Prostate gland (tissue), 2 donors: Measurements from ENCODE around the gene CARD9. TPM values are rescaled to one million over a fixed set of nuclear protein-coding genes. Genes with fewer than 3 reads are reported as not detected.

Experiments
- DNase-seq: peaks from one replicate; pipeline ENCODE4 v3.0.0-alpha.2; 2019; ENCODE audit warnings: low spot score
- H3K27ac ChIP-seq, 2 donors: fragments of 200-600 bp; sonication (generic); 2 replicates each; pipeline ENCODE4 v1.5.1; 2017 to 2019
- H3K27me3 ChIP-seq: fragments of 200-600 bp; sonication (generic); replicated peaks from 2 replicates; pipeline ENCODE4 v1.5.1; 2019; ENCODE audit not compliant: insufficient read depth
- H3K36me3 ChIP-seq, 2 donors: fragments of 200-600 bp; sonication (generic); 1 replicate in 1 of 2; 2 replicates in 1 of 2; pipeline versions ENCODE4 v1.5.1 to v1.8.1; 2017 to 2019
- H3K4me1 ChIP-seq: fragments of 200-600 bp; sonication (generic); replicated peaks from 2 replicates; pipeline ENCODE4 v1.5.1; 2019
- H3K4me3 ChIP-seq, 2 donors: fragments of 200-600 bp; sonication (generic); 2 replicates each; pipeline ENCODE4 v1.5.1; 2017 to 2019
- H3K9me3 ChIP-seq: fragments of 200-600 bp; sonication (generic); 2 replicates; pipeline ENCODE4 v1.5.1; 2017
- CTCF ChIP-seq, 4 experiments: fragments of 200-600 bp in 2 of 4; fragments of 450-650 bp in 2 of 4; sonication (generic) in 2 of 4; IDR thresholded peaks; 1 replicate in 3 of 4; 2 replicates in 1 of 4; pipeline ENCODE4 v1.5.1; 2016 to 2019; ENCODE audit warnings: antibody characterized with exemption in 4 of 4, mild to moderate bottlenecking in 2 of 4, moderate library complexity in 2 of 4
- POLR2A ChIP-seq: fragments of 450-650 bp; IDR thresholded peaks from one replicate; pipeline ENCODE4 v1.6.1; 2016; ENCODE audit warnings: antibody characterized with exemption, mild to moderate bottlenecking
- POLR2AphosphoS5 ChIP-seq: sonication (generic); formaldehyde crosslinking; IDR thresholded peaks from one replicate; pipeline ENCODE4 v1.6.1; 2017; ENCODE audit warnings: antibody characterized with exemption
- WGBS: methylation state at CpG from one replicate; pipeline ENCODE4 v1.1.5; 2018; 5-methylcytosine and 5-hydroxymethylcytosine counted together
- intact Hi-C: fragments of 100-400 bp; cut with DNase I; formaldehyde crosslinking; loops from one replicate; pipeline ENCODE4 v1.14.2; 2022
- total RNA-seq, 2 donors: library from RNA; depleted of rRNA; stranded (reverse); fragments of >200 nt; gene quantifications; one replicate each; pipeline ENCODE4 v1.1.0, GENCODE V29; 2016

The CARD9 gene
- 1 to 10 TPM; 1.5 to 3.4 TPM for total RNA-seq

GRCh38 chr9:136373300-136374182 lies at the start of gene CARD9:
Gene CARD9 (minus strand): TSS chr9:136373669. CDS start chr9:136372078, 1,591 bp downstream.
- DNase-seq, result no peak
- TF ChIP-seq POLR2A (no peak), CTCF (IDR thresholded peaks at IDR 0.05) (no peak), POLR2AphosphoS5 (no peak)
- Histone ChIP-seq H3K27ac (no peak within 1 kb of the TSS), H3K9me3 (no peaks in the 10 kb centered on the region), H3K36me3 (no peaks in the 10 kb centered on the region), H3K4me3 (no peak within 1 kb of the TSS), H3K27me3 (no peaks in the 10 kb centered on the region), H3K4me1 (no peaks in the 10 kb centered on the region)
- WGBS, result 53% methylated on average over 24 of the region's 27 CpGs
- intact Hi-C loops, result no loop called here

- Histone ChIP-seq H3K4me3 (no peak overlapping the region), H3K9me3 (no peaks in the 10 kb centered on the region), H3K27me3 (no peaks in the 10 kb centered on the region), H3K4me1 (no peaks in the 10 kb centered on the region), H3K36me3 (peaks cover 21 to 40% of the 10 kb centered on the region in 2 donors), H3K27ac (no peak overlapping the region)
- WGBS, result 92% methylated on average over 26 of the region's 26 CpGs
- intact Hi-C loops, result no loop called here
- DNase-seq, result no peak
- TF ChIP-seq CTCF (IDR thresholded peaks at IDR 0.05), result no peak
- no peak for TF ChIP-seq POLR2AphosphoS5
Measured at GRCh38 chr9:136422876-136423275, 49.4 kb upstream of the CARD9 start.

- TF ChIP-seq CTCF (IDR thresholded peaks at IDR 0.05) (no peak), POLR2A (no peak), POLR2AphosphoS5 (no peak)
- Histone ChIP-seq H3K4me3 (no peak overlapping the region), H3K27ac (no peak overlapping the region), H3K27me3 (no peaks in the 10 kb centered on the region), H3K4me1 (no peaks in the 10 kb centered on the region), H3K9me3 (no peaks in the 10 kb centered on the region), H3K36me3 (peaks cover 24 to 51% of the 10 kb centered on the region in 2 donors)
- 89% methylated on average over 17 of the region's 21 CpGs for WGBS
- intact Hi-C loops, result no loop called here
- no peak for DNase-seq
Measured at GRCh38 chr9:136421791-136422190, 48.3 kb upstream of the CARD9 start.

- H3K27me3 ChIP-seq, result no peaks in the 10 kb centered on the region
- WGBS, result 92% methylated on average over 12 of the region's 12 CpGs
Measured at GRCh38 chr9:136419092-136419420, 45.6 kb upstream of the CARD9 start.

More at GRCh38 chr9:136419092-136419420, 45.6 kb upstream of the CARD9 start:
- TF ChIP-seq POLR2A, result no peak
- TF ChIP-seq CTCF (IDR thresholded peaks at IDR 0.05), result no peak
- TF ChIP-seq POLR2AphosphoS5, result no peak
- Histone ChIP-seq H3K4me3 (no peak overlapping the region), H3K36me3 (peaks cover 31 to 54% of the 10 kb centered on the region in 2 donors), H3K9me3 (no peaks in the 10 kb centered on the region), H3K27ac (no peak overlapping the region), H3K4me1 (no peaks in the 10 kb centered on the region)
- DNase-seq, result no peak
- intact Hi-C loops, result no loop called here
